Measurements from ENCODE around the gene TMBIM4.

The TMBIM4 gene

GRCh38 chr12:66090157-66090556 lies 79.6 kb downstream of the TMBIM4 start:
- 0 out of 2 replicates have a peak, but pooled peaks cover 3% of the 10 kb centered on the region for H3K4me1 ChIP-seq (ENCODE audit: control insufficient read depth, insufficient read depth, low read length)
- POLR2A ChIA-PET = no interaction called here
- H3K4me3 ChIP-seq (ENCODE audit: low read depth, low read length) = no peak overlapping the region
- no peak for TF ChIP-seq ZNF26 (tag by site-specific recombination; IDR thresholded peaks at IDR 0.05)
- peak; percentile 56; the same call in 1 of the 2 replicates for TF ChIP-seq ZNF366 (tag by site-specific recombination; conservative IDR thresholded peaks at IDR 0.05)
- no peak for TF ChIP-seq MYNN (tag by site-specific recombination; IDR thresholded peaks at IDR 0.05; ENCODE audit: borderline replicate concordance)
- TF ChIP-seq PRDM1 (tag by site-specific recombination; IDR thresholded peaks at IDR 0.05) = peak; percentile 80
- TF ChIP-seq ZNF580 (tag by site-specific recombination; IDR thresholded peaks at IDR 0.05) = no peak
- TF ChIP-seq ZNF449 (tag by site-specific recombination; IDR thresholded peaks at IDR 0.05) = no peak
- no peak for TF ChIP-seq ZNF777 (tag by site-specific recombination; IDR thresholded peaks at IDR 0.05; ENCODE audit: borderline replicate concordance)
- no peak for TF ChIP-seq ZNF548 (tag by site-specific recombination; IDR thresholded peaks at IDR 0.05)
- CTCF ChIA-PET = interaction anchor here (0.6 to 1.6 kb wide), 5 partner anchors 14 to 533 kb away, joined by 3 to 7 read pairs (median 3); no protein-coding TSS in a partner anchor
- no peak overlapping the region for H3K27ac ChIP-seq (ENCODE audit: extremely low read depth, low read depth, low read length)
- H3K9me3 ChIP-seq (ENCODE audit: control insufficient read depth, insufficient read depth, low read depth, low read length) = no peaks in the 10 kb centered on the region
- H3K36me3 ChIP-seq (ENCODE audit: control insufficient read depth in 2 of 2, insufficient read depth in 1 of 2, low read length in 2 of 2) = no peaks in the 10 kb centered on the region

GRCh38 chr12:66087365-66087943 lies 82.3 kb downstream of the TMBIM4 start:
- 0 out of 2 replicates have a peak, but pooled peaks cover under 1% of the 10 kb centered on the region for H3K4me1 ChIP-seq (ENCODE audit: control insufficient read depth, insufficient read depth, low read length)
- POLR2A ChIA-PET = interaction anchor here (1.0 kb wide), 2 partner anchors 51 to 263 kb away, joined by 3 to 5 read pairs; partner anchors contain the start of gene HMGA2
- H3K9me3 ChIP-seq (ENCODE audit: control insufficient read depth, insufficient read depth, low read depth, low read length) = no peaks in the 10 kb centered on the region
- no peak overlapping the region for H3K4me3 ChIP-seq (ENCODE audit: low read depth, low read length)
- CTCF ChIA-PET = interaction anchor here (0.5 to 2.3 kb wide), 12 partner anchors 16 to 1292 kb away, joined by 3 to 13 read pairs (median 4); no protein-coding TSS in a partner anchor
- H3K36me3 ChIP-seq (ENCODE audit: control insufficient read depth in 2 of 2, insufficient read depth in 1 of 2, low read length in 2 of 2) = no peaks in the 10 kb centered on the region
- H3K27ac ChIP-seq (ENCODE audit: extremely low read depth, low read depth, low read length) = no peak overlapping the region
- no peak for TF ChIP-seq ZNF707 (tag by site-specific recombination; IDR thresholded peaks at IDR 0.05)
- TF ChIP-seq ZNF433 (tag by site-specific recombination; IDR thresholded peaks at IDR 0.05; ENCODE audit: low read depth) = no peak
- TF ChIP-seq ZNF24 (tag by site-specific recombination; IDR thresholded peaks at IDR 0.05) = no peak
- no peak for TF ChIP-seq GFI1B (tag by site-specific recombination; IDR thresholded peaks at IDR 0.05)
- no peak for TF ChIP-seq ZBTB26 (tag by site-specific recombination; optimal IDR thresholded peaks at IDR 0.05)
- TF ChIP-seq GLIS2 (tag by site-specific recombination; IDR thresholded peaks at IDR 0.05) = no peak
- TF ChIP-seq BCL6B (tag by site-specific recombination; IDR thresholded peaks at IDR 0.05) = no peak
- no peak for TF ChIP-seq ZNF214 (tag by site-specific recombination; IDR thresholded peaks at IDR 0.05; ENCODE audit: borderline replicate concordance)
- peak; percentile 97 for TF ChIP-seq ZNF654 (tag by site-specific recombination; IDR thresholded peaks at IDR 0.05; ENCODE audit: low read depth)
- TF ChIP-seq ZNF335 (tag by site-specific recombination; conservative IDR thresholded peaks at IDR 0.05) = no peak; the same call in 1 of the 2 replicates
- no peak for TF ChIP-seq IKZF3 (tag by site-specific recombination; IDR thresholded peaks at IDR 0.05)
- no peak for TF ChIP-seq ZNF280C (tag by site-specific recombination; IDR thresholded peaks at IDR 0.05)
- TF ChIP-seq KLF1 (tag by site-specific recombination; IDR thresholded peaks at IDR 0.05) = no peak
- 0 out of 2 replicates have a peak, but pooled peaks have one; percentile 12 for TF ChIP-seq ZSCAN30 (tag by site-specific recombination; IDR thresholded peaks at IDR 0.05)
- TF ChIP-seq RBAK (tag by site-specific recombination; IDR thresholded peaks at IDR 0.05) = no peak
- TF ChIP-seq ZFP69B (tag by site-specific recombination; IDR thresholded peaks at IDR 0.05) = no peak
